ENCODE measurements around the gene ANKRD13B. TPM values are rescaled to one million over a fixed set of nuclear protein-coding genes. Genes with fewer than 3 reads are reported as not detected.
A peak's percentile ranks its signal among the peaks of the same experiment; 100 is the strongest.

Gene ANKRD13B
- total RNA-seq, 1 experiment from 2014 or later = 45.5 TPM

- Mint-ChIP-seq H3K9me3 (no peaks in the 10 kb centered on the region), H3K4me3 (peak overlapping the region; percentile 75), H3K27ac (no peak overlapping the region), H3K4me1 (peaks cover 56% of the 10 kb centered on the region), H3K36me3 (no peaks in the 10 kb centered on the region), H3K27me3 (ENCODE audit: low read depth) (peaks cover 4% of the 10 kb centered on the region; the same call in 1 of the 2 replicates)
- DNase-seq (ENCODE audit: low spot score) = peak; percentile 79
- ChIA-PET POLR2A (interaction anchor here (0.6 to 3.1 kb wide), 7 partner anchors 19 to 41 kb away, joined by 3 to 12 read pairs (median 4); partner anchors contain the start of gene ABHD15), CTCF (interaction anchor here (0.6 to 4.7 kb wide), 24 partner anchors 8 to 449 kb away, joined by 3 to 272 read pairs (median 5); partner anchors contain the start of genes ABHD15 and TP53I13)
- peak; percentile 21 for ATAC-seq
- TF ChIP-seq FOXP1 (CRISPR knock-in tag; IDR thresholded peaks at IDR 0.05; ENCODE audit: borderline replicate concordance) = peak; percentile 76; the same call in 1 of the 2 replicates
- no peak for TF ChIP-seq ZNF317 (CRISPR knock-in tag; IDR thresholded peaks at IDR 0.05; ENCODE audit: borderline replicate concordance, low read depth)
- TF ChIP-seq ATF1 (CRISPR knock-in tag; IDR thresholded peaks at IDR 0.05) = no peak
- TF ChIP-seq STAT6 (CRISPR knock-in tag; conservative IDR thresholded peaks at IDR 0.05; ENCODE audit: low read depth) = no peak
- peak; percentile 89; the same call in 1 of the 2 replicates for TF ChIP-seq ESRRA (CRISPR knock-in tag; IDR thresholded peaks at IDR 0.05; ENCODE audit: borderline replicate concordance)
- TF ChIP-seq ZNF138 (CRISPR knock-in tag; conservative IDR thresholded peaks at IDR 0.05) = no peak
- no peak for TF ChIP-seq MLX (CRISPR knock-in tag; IDR thresholded peaks at IDR 0.05)
- no peak for TF ChIP-seq HMGA2 (CRISPR knock-in tag; IDR thresholded peaks at IDR 0.05)
- peak; percentile 10; the same call in 1 of the 2 replicates for TF ChIP-seq FOXP4 (CRISPR knock-in tag; IDR thresholded peaks at IDR 0.05)
- TF ChIP-seq ZBTB21 (CRISPR knock-in tag; IDR thresholded peaks at IDR 0.05; ENCODE audit: borderline replicate concordance) = peak; percentile 66; the same call in 1 of the 2 replicates
- peak; percentile 80 for TF ChIP-seq USF1 (CRISPR knock-in tag; IDR thresholded peaks at IDR 0.05)
- TF ChIP-seq CREB1 (CRISPR knock-in tag; IDR thresholded peaks at IDR 0.05) = peak; percentile 66
- 0 out of 2 replicates have a peak, but pooled peaks have one; percentile 28 for TF ChIP-seq MYBL2 (CRISPR knock-in tag; IDR thresholded peaks at IDR 0.05)
- peak; percentile 30; the same call in 1 of the 2 replicates for TF ChIP-seq SP1 (CRISPR knock-in tag; conservative IDR thresholded peaks at IDR 0.05)
- no peak for TF ChIP-seq E2F5 (CRISPR knock-in tag; IDR thresholded peaks at IDR 0.05)
- TF ChIP-seq MXD4 (CRISPR knock-in tag; IDR thresholded peaks at IDR 0.05; ENCODE audit: borderline replicate concordance) = no peak
- TF ChIP-seq ZMAT4 (CRISPR knock-in tag; IDR thresholded peaks at IDR 0.05) = no peak
- peak; percentile 66; the same call in 1 of the 2 replicates for TF ChIP-seq RELA (CRISPR knock-in tag; IDR thresholded peaks at IDR 0.05; ENCODE audit: borderline replicate concordance)
- TF ChIP-seq AFF4 (CRISPR knock-in tag; IDR thresholded peaks at IDR 0.05; ENCODE audit: borderline replicate concordance) = peak; percentile 80; the same call in 1 of the 2 replicates
- no peak for TF ChIP-seq CDX4 (CRISPR knock-in tag; IDR thresholded peaks at IDR 0.05; ENCODE audit: borderline replicate concordance)
- no peak for TF ChIP-seq RORB (CRISPR knock-in tag; IDR thresholded peaks at IDR 0.05)
- no peak for TF ChIP-seq ZNF232 (CRISPR knock-in tag; IDR thresholded peaks at IDR 0.05)
- no peak for TF ChIP-seq JAZF1 (CRISPR knock-in tag; IDR thresholded peaks at IDR 0.05)
Measured at GRCh38 chr17:29593591-29594518, 923 bp downstream of the ANKRD13B start.

Data from WTC11 (cell line).